Activated naive CD8-positive, alpha-beta T cell (primary cell): ENCODE data around the gene ACOT12.
"Not testable (repeated sequence)": the region's sequence is repeated elsewhere in the genome, so short reads cannot be mapped to it uniquely, and the experiment has no call there.

Source experiments
- H3K27ac Mint-ChIP-seq: one replicate; pipeline ENCODE4 v1.8.0; 2021; ENCODE audit warnings: mixed read lengths
- H3K27me3 Mint-ChIP-seq: one replicate; pipeline ENCODE4 v1.8.0; 2021; ENCODE audit warnings: mixed read lengths
- H3K36me3 Mint-ChIP-seq: one replicate; pipeline ENCODE4 v1.8.0; 2021; ENCODE audit warnings: mixed read lengths
- H3K4me1 Mint-ChIP-seq: one replicate; pipeline ENCODE4 v1.8.0; 2021; ENCODE audit warnings: low read depth, mixed read lengths
- H3K4me3 Mint-ChIP-seq: one replicate; pipeline ENCODE4 v1.8.0; 2021; ENCODE audit warnings: mild to moderate bottlenecking, mixed read lengths
- H3K9me3 Mint-ChIP-seq: one replicate; pipeline ENCODE4 v1.8.0; 2021; ENCODE audit warnings: low read depth, mixed read lengths

The ACOT12 gene

DNA sequence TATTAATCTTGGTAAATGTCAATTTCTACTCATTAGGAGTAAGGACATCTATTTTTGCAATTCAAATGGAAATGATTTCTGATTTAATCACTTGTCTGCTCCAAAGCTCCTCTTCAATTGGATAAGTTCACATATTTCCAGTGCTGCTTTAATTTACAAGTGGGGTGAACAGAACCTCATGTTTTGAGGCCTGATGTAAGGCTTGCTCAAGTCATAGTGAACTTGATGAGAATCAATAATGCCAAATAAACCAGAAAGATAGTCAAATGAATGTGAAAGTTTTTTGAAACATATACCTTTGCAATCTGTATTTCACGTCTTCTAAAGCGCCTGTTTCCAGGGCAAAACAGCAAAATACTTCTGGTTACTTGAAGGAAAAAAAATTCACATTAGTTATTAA is 15.4 kb upstream of the ACOT12 start:
- Mint-ChIP-seq H3K27ac (no peak overlapping the region), H3K4me3 (no peak overlapping the region), H3K9me3 (no peaks in the 10 kb centered on the region), H3K36me3 (peaks cover 4% of the 10 kb centered on the region), H3K4me1 (no peaks in the 10 kb centered on the region), H3K27me3 (no peaks in the 10 kb centered on the region)

DNA sequence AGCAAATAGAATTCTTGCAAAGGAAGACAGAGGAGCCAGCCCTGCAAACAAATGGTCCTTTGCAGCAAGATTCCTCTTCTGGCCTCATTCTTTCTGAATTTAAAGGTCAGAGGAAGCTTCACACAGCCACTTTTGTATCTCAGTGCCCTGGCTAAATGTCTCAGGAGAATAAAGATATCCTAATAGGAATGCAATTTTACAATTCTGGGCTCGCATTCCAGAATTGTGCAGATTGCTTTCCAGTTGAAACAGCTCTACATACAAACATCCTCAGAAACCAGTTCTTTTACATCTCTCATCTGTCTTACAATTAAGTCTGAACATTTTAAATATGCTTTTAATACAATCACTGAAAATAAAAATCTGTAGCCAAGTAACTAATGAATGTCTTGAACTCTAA is 14.6 kb upstream of the ACOT12 start:
- H3K27ac Mint-ChIP-seq: no peak overlapping the region
- H3K36me3 Mint-ChIP-seq: peaks cover 4% of the 10 kb centered on the region
- no peaks in the 10 kb centered on the region for H3K9me3 Mint-ChIP-seq
- no peaks in the 10 kb centered on the region for H3K4me1 Mint-ChIP-seq
- no peaks in the 10 kb centered on the region for H3K27me3 Mint-ChIP-seq
- no peak overlapping the region for H3K4me3 Mint-ChIP-seq

DNA sequence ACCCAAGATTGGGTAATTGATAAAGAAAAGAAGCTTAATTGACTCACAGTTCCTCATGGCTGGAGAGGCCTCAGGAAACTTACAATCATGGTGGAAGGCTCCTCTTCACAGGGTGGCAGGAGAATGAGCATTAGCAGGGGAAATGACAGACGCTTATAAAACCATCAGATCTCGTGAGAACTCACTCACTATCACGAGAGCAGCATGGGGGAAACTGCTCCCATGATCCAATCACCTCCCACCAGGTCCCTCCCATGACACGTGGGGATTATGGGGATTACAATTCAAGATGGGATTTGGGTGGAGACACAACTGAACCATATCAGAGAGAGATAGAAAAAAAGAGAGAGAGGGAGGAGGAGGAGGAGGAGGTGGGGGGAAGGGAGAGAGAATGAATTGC is 13.9 kb upstream of the ACOT12 start:
- not testable (repeated sequence) for H3K4me3 Mint-ChIP-seq, H3K27ac Mint-ChIP-seq, H3K9me3 Mint-ChIP-seq, H3K4me1 Mint-ChIP-seq, H3K36me3 Mint-ChIP-seq, H3K27me3 Mint-ChIP-seq

DNA sequence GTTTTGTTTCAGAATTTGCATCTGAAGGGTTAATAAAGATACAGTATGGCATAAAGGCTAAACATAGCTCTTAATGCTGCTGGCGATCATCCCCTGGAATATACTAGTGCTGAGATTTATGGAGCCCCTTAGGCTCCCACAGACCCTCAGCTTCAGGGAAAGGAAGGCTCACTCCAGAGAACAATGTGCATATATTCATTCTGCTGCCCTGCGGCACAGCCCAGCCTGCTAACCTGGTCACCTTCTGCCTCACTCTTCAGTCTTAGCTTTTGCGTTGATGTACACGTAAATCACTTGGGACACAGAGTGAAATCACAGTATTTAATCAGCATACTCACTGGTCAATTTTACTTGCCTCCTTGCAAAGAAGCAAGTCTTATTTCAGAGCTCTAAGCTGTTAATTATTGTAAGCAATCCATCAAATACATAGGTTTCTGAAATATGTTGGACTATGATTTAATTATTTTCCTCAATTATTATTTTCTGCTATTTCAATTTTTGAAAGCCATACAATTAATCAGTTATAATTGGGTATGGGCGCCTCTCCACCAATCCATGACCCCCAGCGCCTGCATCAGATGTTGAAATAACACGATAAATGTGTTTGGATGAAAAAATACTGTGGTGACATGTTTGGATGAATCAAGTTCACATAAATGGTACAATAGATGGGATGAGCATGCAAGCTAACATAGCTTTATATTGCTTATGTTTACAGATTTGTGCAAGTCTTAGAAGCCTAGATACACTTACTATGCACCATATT is 11.4 kb upstream of the ACOT12 start:
- peaks cover 4% of the 10 kb centered on the region for H3K36me3 Mint-ChIP-seq
- no peaks in the 10 kb centered on the region for H3K4me1 Mint-ChIP-seq
- H3K27me3 Mint-ChIP-seq: no peaks in the 10 kb centered on the region
- no peak overlapping the region for H3K4me3 Mint-ChIP-seq
- no peaks in the 10 kb centered on the region for H3K9me3 Mint-ChIP-seq
- H3K27ac Mint-ChIP-seq: no peak overlapping the region

DNA sequence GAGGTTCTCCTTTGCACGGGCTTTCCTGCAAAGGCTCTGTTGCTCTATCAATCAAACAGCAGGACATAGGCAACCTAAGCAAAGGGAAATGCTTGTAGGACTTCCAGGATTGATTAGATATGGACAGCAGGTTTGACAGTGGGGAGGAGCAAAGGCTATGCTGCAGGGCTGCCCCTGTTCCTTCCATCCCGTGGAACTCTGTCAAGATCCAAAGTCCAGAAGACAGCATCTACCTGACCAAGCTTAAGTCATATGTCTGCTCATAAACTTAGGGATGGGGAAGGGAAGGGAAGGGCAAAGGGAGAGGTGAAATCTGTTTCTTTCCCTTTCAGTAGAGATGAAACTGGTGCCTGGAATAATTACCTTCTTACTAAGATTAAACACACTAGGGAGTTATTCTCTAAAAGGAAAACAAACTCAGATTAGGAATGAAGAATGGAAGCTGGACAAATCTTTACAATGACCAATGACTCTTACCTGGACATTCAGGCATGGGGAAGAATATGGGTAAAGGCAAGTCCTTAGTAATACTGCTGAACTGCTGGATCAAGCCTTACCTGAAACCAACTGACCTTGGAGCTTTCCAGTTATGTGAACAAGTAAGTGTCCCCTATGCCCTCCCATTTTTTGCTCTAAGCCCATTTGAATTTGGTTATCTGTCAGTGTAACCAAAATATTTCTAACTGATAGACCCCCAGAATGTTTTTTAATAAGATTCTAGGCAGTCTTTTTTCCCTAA is 8.4 kb upstream of the ACOT12 start:
- H3K4me1 Mint-ChIP-seq: no peaks in the 10 kb centered on the region
- H3K4me3 Mint-ChIP-seq: no peak overlapping the region
- H3K27me3 Mint-ChIP-seq: peaks cover 1% of the 10 kb centered on the region
- H3K27ac Mint-ChIP-seq: no peak overlapping the region
- H3K9me3 Mint-ChIP-seq: no peaks in the 10 kb centered on the region
- H3K36me3 Mint-ChIP-seq: no peaks in the 10 kb centered on the region

DNA sequence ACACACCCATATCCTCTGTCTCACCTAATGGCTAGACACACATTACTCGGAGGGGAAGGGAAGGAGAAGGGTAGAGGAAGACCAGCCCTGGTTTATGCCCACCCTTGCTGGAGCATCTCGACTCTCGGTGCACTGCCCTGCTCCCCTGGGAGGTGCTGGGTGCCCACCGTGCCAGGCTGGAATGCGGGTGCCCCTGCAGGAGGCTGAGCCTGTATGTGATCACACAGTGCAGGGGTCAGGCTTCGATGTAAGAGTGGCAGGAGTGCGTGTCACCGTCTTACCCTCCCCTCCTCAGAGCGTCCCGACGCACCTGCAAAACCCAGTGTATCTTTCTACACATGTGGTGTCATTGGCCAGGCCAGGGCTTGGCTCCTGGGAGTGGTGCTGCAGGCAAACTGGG is 7.3 kb upstream of the ACOT12 start:
- no peak overlapping the region for H3K4me3 Mint-ChIP-seq
- H3K9me3 Mint-ChIP-seq: no peaks in the 10 kb centered on the region
- H3K4me1 Mint-ChIP-seq: no peaks in the 10 kb centered on the region
- peaks cover 3% of the 10 kb centered on the region for H3K27me3 Mint-ChIP-seq
- H3K36me3 Mint-ChIP-seq: no peaks in the 10 kb centered on the region
- H3K27ac Mint-ChIP-seq: no peak overlapping the region

DNA sequence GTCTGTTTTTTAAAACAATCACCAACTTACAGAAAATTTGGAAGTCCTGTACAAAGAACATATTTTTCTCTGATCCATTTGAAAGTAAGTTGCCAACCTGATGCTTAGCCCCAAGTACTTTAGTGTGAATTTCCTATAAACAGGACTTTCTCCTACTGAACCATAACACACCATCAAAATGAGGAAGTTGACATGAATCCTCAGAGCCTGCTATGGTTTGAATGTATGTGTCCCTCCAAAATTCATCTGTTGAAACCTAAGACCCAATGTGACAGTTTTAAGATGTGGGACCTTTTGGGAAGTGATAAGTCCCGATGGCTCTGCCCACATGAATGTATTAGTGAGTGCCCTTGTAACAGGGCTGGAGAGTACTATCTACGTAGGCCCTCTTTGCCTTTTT is 6.4 kb upstream of the ACOT12 start:
- Mint-ChIP-seq H3K4me3 (no peak overlapping the region), H3K36me3 (no peaks in the 10 kb centered on the region), H3K4me1 (no peaks in the 10 kb centered on the region), H3K27me3 (peaks cover 7% of the 10 kb centered on the region), H3K9me3 (no peaks in the 10 kb centered on the region), H3K27ac (no peak overlapping the region)

DNA sequence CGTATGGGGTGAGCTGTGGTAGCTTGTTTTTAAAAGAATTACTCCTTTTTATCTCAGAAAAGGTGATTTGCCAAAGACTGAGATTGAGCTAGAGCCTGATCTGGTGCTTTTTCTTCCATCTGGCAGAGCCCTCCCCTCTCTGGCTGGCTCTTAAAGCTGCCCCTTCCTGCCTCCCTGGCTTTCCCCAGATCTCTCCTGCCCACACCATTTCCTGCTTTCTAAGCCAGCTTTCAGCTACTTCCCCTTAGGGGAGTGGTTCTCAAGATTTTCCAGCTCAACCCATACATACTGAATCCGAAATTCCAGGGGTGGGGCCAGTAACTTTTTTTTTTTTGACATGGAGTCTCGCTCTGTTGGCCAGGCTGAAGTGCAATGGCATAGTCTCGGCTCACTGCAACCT is 4.8 kb upstream of the ACOT12 start:
- H3K9me3 Mint-ChIP-seq: peaks cover 4% of the 10 kb centered on the region
- peaks cover 16% of the 10 kb centered on the region for H3K27me3 Mint-ChIP-seq
- peaks cover 5% of the 10 kb centered on the region for H3K36me3 Mint-ChIP-seq
- H3K4me1 Mint-ChIP-seq: peaks cover 4% of the 10 kb centered on the region
- H3K4me3 Mint-ChIP-seq: no peak overlapping the region
- no peak overlapping the region for H3K27ac Mint-ChIP-seq

DNA sequence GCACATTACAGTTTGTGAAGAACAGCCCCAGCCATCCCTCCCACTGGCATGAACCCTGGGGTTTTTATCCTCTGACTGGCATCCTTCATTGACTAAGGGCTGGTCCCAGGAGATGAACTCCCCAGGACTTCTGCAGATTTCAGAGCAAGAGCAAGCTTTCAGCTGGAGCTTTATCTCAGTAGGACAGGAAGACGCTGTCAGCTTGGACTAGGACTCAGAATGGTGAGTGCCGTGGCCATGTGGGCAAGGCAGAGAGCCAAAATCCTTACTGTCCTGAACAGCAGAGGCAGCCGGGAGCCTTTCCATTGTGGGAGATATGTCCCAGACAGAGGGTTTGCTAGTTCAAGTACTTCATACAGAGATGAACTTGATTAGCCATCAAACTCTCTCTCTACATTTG is 3.2 kb upstream of the ACOT12 start:
- no peak overlapping the region for H3K4me3 Mint-ChIP-seq

DNA sequence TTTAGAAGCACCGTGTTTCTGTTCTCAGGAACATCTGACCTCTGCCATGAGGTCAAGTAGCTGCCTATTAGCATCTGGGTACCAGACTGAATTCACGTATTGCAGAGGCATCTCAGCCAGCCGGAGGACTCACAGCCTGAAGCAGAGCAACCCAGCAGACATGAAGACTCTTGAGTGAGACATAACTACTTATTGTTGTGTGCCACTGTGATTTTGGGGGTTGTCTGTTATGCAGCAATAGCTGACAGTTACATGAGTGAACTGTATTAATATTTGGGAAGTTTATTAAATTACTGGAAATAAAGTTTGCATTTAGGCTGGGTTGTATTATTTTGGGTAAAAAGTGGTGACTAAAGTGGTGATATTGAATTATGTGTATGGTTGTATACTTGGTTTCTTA is 1.3 kb upstream of the ACOT12 start:
- no peak overlapping the region for H3K4me3 Mint-ChIP-seq
- H3K27me3 Mint-ChIP-seq: peaks cover 39% of the 10 kb centered on the region
- H3K4me1 Mint-ChIP-seq: peaks cover 8% of the 10 kb centered on the region
- H3K36me3 Mint-ChIP-seq: peaks cover 5% of the 10 kb centered on the region
- no peak overlapping the region for H3K27ac Mint-ChIP-seq
- H3K9me3 Mint-ChIP-seq: peaks cover 4% of the 10 kb centered on the region

More for the DNA sequence above, 3.2 kb upstream of the ACOT12 start:
- H3K9me3 Mint-ChIP-seq: peaks cover 4% of the 10 kb centered on the region
- peaks cover 24% of the 10 kb centered on the region for H3K27me3 Mint-ChIP-seq
- H3K4me1 Mint-ChIP-seq: peaks cover 8% of the 10 kb centered on the region
- peaks cover 5% of the 10 kb centered on the region for H3K36me3 Mint-ChIP-seq
- no peak overlapping the region for H3K27ac Mint-ChIP-seq

DNA sequence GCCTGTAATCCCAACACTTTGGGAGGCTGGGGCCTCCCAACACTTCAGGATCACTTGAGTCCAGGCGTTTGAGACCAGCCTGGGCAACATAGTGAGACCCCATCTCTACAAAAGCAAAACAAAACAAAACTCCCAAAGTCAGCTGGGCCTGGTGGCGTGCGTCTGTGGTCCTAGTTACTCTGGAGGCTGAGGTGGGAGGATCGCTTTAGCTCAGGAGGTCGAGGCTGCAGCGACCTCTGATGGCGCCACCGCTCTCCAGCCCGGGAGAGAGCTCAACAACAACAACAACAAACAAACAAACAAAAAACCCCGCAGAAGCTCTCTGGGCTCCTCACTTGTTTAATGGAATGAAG is 528 bp downstream of the ACOT12 start:
- peak overlapping the region; percentile 42 for H3K4me3 Mint-ChIP-seq
- H3K9me3 Mint-ChIP-seq: peaks cover 4% of the 10 kb centered on the region
- H3K27ac Mint-ChIP-seq: no peak overlapping the region
- peaks cover 8% of the 10 kb centered on the region for H3K4me1 Mint-ChIP-seq
- peaks cover 46% of the 10 kb centered on the region for H3K27me3 Mint-ChIP-seq
- H3K36me3 Mint-ChIP-seq: peaks cover 8% of the 10 kb centered on the region

DNA sequence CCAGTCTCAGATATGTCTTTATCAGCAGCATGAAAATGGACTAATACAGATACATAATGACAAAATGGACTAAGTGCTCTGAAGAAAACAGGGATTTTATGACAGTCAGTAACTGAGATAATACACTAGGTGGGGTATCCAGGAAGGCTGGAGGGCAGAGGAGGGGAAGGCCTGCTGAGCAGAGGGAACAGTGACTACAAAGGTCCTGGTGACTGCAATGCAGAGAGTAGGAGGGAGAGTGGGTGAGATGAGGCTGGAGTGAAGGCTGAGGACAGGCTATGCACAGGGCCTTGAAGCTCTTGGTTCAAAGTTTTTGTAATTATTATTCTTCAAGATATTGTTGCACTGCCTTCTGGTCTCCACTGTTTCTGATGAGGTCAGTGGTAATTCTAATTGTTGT is 4.9 kb downstream of the ACOT12 start:
- H3K36me3 Mint-ChIP-seq: peaks cover 4% of the 10 kb centered on the region
- peaks cover 4% of the 10 kb centered on the region for H3K4me1 Mint-ChIP-seq
- H3K4me3 Mint-ChIP-seq: no peak overlapping the region
- no peak overlapping the region for H3K27ac Mint-ChIP-seq
- no peaks in the 10 kb centered on the region for H3K9me3 Mint-ChIP-seq
- peaks cover 40% of the 10 kb centered on the region for H3K27me3 Mint-ChIP-seq

DNA sequence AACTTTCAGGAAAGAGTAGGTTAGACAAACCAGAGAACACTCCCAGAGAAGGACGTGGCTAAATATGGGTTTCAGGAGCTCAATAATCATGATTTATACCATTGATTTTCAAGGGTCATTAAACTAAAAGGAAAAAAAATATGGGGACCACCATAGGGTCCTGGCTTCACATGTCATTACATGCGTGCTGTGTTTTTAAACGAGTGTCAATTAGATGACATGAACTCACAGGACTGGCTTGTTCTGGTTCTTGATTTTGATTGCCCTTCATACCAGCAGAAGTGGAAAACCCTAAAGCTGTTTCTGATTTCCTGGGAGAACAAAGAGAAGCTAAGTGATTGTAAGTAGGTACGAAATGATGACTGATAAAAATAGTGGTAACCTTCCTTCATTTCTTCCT is 5.8 kb downstream of the ACOT12 start:
- Mint-ChIP-seq H3K27me3 (peaks cover 38% of the 10 kb centered on the region), H3K9me3 (no peaks in the 10 kb centered on the region), H3K4me1 (no peaks in the 10 kb centered on the region), H3K27ac (no peak overlapping the region), H3K4me3 (no peak overlapping the region), H3K36me3 (peaks cover 4% of the 10 kb centered on the region)

DNA sequence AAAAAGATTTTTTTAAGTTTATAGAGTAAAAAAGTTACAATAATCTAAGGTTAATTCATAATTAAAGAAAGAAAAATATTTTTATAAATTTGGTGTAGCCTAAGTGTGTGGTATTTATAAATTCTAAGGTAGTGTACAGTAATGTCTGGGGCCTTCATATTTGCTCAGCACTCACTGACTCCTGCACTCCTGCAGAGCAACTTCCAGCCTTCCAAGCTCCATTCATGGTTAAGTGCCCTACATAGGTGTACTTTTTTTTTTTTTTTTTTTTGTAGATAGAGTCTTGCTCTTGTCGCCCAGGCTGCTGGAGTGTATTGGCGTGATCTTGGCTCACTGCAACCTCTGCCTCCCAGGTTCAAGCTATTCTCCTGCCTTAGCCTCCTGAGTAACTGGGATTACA is 10.1 kb downstream of the ACOT12 start:
- no peak overlapping the region for H3K27ac Mint-ChIP-seq
- peaks cover 2% of the 10 kb centered on the region for H3K36me3 Mint-ChIP-seq
- peaks cover 12% of the 10 kb centered on the region for H3K27me3 Mint-ChIP-seq
- no peaks in the 10 kb centered on the region for H3K4me1 Mint-ChIP-seq
- no peak overlapping the region for H3K4me3 Mint-ChIP-seq
- H3K9me3 Mint-ChIP-seq: no peaks in the 10 kb centered on the region

DNA sequence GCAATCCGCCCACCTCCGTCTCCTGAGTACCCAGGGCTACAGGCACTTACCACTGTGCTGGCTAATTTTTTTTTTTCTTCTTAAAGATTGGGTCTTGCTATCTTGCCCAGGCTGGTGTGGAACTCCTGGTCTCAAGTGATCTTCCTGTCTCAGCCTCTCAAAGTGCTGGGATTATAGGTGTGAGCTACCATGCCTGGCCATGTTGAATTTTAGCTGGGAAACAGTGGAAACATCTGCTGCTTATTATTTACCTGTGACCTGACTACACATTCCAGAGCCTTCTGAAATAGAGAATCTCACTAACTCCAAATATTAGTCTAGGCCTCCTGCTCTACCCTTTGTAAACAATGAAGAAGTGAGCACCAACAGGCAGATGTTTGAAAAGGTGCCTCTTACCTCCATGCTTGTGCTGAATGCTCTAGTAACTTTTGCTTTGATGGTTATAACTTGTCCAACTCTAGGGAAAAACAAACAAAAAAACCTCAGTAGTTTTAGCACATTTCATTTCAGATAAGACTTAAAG is 22.5 kb downstream of the ACOT12 start:
- Mint-ChIP-seq H3K36me3 (no peaks in the 10 kb centered on the region), H3K27me3 (no peaks in the 10 kb centered on the region), H3K27ac (no peak overlapping the region), H3K4me1 (no peaks in the 10 kb centered on the region), H3K4me3 (no peak overlapping the region), H3K9me3 (no peaks in the 10 kb centered on the region)

DNA sequence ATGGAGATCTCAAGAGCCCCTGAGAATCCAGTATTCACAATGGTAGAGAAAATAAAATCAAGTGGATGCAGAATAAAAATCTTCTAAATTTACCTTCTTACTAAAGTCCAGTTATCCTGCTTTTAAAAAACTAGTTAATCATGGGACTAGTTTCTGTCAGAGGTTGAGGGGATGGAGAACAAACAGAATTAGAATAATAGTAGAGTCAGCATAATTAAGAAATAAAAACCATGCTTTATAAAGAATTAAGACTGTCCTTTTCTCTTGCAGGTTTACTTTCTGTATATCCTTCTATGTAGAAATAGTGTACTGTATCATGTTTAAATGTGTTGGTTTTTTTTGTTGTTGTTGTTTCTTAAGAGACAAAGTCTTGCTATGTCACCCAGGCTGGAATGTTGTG is 23.0 kb downstream of the ACOT12 start:
- H3K4me1 Mint-ChIP-seq: no peaks in the 10 kb centered on the region
- no peak overlapping the region for H3K4me3 Mint-ChIP-seq
- H3K9me3 Mint-ChIP-seq: no peaks in the 10 kb centered on the region
- H3K36me3 Mint-ChIP-seq: no peaks in the 10 kb centered on the region
- H3K27ac Mint-ChIP-seq: no peak overlapping the region
- H3K27me3 Mint-ChIP-seq: no peaks in the 10 kb centered on the region
